NCI-H2171 treated with DMSO at 0.1 percent for 48 hours (cell line): ENCODE results near the gene ACACB.

Experiments
- DNase-seq: peaks from one replicate; lab custom pipeline; 2025; lab: John Stamatoyannopoulos, UW

ACACB gene

DNA sequence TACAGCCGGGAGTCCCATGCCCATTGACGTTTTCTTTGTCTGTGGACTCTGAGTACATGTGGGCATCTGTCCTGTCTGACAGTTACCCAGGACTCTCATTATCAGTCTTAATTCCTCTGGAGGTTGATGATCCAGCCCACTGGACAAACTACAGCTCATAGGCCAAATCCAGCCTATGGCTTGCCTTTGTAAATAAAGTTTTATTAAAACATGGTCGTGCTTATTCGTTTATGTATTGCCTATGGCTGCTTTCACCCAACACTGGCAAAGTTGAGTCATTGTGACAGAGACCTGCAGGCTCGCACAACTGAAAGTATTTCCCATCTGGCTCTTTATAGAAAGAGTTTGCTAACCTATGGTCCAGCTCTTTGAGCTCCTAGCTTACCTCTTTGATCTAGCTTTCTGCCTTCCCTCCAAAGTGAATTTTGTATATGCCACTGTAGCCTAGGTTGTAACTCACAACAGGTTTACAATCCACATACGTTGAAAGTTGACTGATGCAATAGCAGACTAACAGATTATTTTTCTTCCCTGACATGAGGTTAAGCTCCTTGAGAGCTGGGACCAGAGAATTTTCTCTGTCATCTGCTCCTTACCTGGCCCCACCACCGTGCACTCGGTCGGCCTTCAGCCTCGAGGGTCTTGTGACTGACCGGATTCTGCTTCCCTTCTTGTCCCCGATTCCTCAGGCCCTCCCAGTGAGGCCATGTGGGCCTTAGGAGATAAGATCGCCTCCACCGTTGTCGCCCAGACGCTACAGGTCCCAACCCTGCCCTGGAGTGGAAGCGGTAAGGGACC lies 57.3 kb downstream of the ACACB start:
- DNase-seq: no peak

DNA sequence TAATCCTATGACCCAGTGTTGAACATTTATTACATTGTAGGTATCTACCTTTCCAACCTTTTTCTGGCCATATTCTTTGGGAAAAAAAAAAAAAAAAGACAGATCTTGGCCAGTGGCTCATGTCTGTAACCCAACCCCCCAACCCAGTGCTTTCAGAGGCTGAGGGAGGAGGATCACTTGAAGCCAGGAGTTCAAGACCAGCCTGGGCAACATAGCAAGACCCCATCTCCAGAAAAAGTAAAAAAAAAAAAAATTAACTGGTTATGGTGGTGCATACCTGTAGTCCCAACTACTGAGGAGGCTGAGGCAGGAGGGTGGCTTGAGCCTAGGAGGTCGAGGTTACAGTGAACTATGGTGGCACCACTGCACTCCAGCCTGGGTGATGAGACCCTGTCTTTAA lies 58.1 kb downstream of the ACACB start:
- DNase-seq: no peak

DNA sequence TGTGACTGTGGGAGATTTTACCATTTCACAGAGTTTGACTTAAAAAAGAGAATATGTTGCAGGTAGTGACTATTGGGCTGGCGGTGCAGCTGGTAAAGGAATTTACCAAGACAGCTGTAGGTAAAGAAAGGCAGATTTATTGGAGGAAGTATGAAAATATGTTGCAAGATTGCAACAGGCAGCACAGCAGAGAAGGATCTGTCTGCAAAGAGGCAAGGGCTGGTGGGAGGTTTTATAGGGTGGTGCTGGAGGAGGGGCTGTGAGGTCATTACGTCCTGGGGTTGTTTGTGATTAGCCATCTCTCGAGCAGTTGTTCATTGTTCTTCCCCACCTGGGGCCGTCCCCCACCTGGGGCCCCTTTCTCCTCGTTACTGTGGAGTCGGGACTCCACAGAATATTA lies 62.1 kb downstream of the ACACB start:
- DNase-seq: no peak

DNA sequence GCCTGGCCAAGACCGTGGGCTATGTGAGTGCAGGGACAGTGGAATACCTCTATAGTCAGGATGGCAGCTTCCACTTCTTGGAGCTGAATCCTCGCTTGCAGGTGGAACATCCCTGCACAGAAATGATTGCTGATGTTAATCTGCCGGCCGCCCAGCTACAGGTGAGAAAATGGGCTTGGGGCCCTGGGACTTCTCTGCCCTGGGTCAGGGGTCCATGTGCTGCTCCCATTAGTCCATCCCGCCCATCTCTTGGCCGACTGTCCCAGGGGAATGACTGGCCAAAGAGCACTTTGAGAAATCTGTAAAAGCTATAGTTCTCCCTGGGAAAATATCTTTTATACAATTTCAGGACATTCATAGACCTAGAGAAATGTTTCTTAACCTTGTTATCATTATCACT lies 63.5 kb downstream of the ACACB start:
- no peak for DNase-seq

DNA sequence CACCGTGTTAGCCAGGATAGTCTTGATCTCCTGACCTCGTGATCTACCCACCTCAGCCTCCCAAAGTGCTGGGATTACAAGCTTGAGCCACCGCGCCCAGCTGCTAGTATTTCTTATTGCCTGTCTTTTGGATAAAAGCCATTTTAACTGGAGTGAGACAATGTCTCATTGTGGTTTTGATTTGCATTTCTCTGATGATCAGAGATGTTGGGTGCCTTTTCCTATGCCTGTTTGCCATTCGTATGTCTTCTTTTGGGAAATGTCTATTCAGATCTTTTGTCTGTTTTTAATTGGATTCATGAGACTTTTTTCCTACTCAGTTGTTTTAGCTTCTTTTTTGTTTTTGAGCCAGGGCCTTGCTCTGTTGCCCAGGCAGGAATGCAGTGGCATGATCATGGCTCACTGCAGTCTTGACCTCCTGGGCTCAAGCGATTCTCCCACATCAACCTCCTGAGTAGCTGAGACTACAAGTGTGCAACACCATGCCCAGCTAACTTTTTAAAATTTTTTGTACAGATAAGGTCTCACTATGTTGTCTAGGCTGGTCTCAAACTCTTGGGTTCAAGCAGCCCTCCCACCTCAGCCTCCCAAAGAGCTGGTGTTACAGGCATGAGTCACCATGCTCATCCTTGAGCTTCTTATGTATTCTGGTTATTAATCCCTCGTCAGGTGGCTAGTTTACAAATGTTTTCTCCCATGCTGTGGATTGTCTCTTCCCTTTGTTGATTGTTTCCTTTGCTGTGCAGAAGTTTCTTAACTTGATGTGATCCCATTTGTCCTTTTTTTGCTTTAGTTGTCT lies 65.9 kb downstream of the ACACB start:
- DNase-seq: no peak

DNA sequence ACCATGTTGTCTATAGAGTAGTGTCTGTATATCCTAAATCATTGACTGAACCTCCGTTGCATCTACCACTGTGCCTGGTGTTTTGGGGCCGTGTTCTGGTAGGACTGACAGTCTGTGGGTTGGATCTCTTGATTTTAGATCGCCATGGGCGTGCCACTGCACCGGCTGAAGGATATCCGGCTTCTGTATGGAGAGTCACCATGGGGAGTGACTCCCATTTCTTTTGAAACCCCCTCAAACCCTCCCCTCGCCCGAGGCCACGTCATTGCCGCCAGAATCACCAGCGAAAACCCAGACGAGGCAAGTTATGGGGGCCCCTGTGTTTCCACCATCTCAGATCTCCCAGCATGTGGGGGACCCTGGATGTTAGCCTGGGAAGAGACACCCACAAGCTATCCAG lies 69.1 kb downstream of the ACACB start:
- DNase-seq: no peak

DNA sequence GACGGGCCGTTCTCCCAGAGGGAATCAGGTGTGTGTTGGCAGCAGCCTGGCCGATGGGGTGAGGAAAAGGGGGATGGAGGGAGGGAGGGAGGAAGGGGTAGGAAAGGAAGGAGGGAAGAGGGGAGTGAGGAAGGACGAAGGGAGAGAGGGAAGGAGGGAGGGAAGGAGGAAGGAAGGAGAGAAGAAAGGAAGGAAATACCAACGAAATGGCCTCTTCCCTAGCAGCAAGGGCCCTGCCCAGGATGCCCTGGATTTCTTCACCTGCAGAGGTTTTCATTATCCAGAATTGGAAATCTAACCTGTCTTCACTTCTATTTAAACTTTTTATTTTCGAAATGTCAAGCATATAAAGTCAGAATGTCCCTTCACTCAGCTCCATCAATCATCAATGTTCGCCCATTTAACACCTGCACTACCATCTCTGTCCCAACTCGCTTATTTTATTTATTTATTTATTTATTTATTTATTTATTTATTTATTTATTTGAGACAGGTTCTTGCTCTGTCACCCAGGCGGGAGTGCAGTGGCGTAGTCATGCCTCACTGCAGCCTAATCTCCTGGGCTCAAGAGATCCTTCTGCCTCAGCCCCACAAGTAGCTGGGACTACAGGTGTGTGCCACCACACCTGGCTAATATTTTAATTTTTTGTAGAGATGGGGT lies 70.7 kb downstream of the ACACB start:
- DNase-seq: no peak

DNA sequence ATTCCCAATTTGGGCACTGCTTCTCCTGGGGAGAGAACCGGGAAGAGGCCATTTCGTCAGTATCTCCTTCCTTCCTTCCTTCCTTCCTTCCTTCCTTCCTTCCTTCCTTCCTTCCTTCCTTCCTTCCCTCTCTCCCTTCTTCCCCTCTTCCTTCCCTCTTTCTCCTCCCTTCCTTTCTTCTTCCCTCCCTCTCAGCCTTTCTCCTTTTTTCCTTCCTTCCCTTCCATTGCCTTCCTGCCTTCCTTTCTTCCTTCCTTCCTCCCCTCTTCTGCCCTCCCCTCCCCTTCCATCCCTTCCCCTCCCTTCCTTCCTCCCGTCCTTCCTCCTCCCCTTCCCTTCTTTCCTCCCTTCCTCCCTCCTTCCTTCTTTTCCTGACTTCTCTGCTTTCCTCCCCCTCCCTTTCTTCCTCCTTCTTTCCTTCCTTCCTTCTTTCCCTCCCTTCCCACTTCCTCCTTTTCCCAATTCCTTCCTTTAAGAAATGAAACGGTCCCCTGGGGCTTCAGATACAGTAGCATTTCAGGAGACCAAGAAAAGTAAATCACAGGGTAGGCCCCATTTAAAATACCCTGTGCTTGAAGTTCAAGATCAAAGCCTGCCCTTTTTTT lies 71.8 kb downstream of the ACACB start:
- no peak for DNase-seq

DNA sequence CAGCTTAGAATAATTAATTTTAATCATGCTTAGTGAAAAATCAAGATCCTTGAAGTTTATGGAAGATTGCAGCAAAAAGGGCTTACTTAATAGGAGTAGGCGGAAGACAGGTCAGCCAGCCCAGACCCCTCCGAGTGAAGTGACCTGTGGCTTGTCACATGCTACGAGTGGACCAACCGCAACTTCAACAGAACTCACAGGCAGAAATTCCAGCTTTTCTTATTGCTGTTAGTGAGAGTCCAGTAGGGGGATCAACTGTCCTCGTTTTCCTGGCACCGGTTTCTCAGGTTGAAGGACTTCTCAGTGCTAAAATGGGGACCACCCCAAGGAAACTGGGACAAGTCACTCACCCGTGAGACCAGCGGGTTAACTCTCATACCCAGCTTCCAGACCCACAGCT lies 72.9 kb downstream of the ACACB start:
- DNase-seq: no peak

DNA sequence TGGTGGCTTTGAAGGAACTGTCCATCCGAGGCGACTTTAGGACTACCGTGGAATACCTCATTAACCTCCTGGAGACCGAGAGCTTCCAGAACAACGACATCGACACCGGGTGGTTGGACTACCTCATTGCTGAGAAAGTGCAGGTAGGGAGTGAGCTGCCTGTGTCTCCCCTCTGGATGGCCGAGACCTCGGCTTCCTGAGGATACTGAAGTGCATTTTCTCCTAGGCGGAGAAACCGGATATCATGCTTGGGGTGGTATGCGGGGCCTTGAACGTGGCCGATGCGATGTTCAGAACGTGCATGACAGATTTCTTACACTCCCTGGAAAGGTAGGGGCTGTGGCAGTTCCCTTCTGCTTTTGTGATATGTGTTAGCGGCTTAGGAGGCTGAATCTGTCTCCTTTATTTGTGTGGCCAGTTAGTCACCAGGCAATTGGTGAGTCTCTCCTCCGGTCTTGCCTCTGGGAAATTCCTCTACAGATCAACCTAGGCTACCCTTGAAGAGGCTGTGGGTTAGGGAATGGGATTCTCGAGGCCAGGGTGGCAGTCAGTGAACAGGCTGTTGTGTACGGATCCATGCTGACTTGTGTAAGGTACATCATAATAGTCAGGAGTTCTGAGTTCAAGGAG lies 75.3 kb downstream of the ACACB start:
- DNase-seq: no peak

DNA sequence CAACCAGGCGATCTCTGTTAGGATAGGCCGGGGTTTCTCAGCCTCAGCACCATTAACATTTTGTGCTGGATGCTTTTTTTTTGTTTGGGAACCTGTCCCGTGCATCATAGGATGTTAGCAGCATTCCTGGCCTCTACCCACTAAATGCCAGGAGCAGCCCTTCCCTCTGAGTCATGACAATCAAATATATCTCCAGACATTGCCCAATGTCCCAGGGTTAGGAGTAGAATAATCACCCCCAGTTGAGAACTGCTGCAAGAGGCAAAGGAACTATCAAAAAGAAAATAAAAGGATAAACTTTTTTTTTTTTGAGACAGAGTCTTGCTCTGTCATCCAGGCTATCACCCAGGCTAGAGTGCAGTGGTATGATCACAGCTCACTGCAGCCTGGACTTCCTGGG lies 76.0 kb downstream of the ACACB start:
- no peak for DNase-seq

DNA sequence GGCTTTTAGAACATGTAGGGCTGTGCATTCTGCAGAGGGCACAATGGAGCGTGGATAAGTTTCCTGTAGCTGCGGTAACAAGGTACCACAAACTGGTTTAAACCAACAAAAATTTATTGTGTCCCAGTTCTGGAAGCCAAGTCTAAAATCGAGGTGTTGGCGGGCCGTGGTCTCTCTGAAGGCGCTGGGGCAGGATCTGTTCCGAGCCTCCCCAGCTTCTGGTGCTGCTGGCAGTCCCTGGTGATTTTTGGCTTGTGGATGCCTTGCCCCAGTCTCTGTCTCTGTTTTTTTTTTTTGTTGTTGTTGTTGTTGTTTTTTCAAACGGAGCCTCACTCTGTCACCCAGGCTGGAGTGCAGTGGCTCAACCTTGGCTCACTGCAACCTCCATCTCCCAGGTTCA lies 77.5 kb downstream of the ACACB start:
- DNase-seq: no peak

DNA sequence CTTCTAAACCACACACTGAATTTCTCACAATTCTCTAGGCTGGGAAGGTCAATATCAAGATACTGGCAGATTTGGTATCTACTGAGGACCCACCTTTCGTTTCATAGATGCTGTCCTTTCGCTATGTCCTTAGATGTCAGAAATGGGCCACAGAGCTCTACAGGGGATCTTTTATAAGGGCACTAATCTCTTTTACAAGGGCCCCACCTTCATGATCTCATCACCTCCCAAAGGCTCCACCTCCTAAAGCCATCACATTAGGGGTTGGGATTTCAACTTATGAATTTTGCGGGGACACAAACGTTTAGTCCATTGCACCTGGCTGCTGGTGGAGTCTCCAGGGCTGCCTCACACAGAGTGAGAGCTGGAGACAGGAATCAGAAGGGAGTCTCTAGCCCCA lies 79.9 kb downstream of the ACACB start:
- DNase-seq: no peak

DNA sequence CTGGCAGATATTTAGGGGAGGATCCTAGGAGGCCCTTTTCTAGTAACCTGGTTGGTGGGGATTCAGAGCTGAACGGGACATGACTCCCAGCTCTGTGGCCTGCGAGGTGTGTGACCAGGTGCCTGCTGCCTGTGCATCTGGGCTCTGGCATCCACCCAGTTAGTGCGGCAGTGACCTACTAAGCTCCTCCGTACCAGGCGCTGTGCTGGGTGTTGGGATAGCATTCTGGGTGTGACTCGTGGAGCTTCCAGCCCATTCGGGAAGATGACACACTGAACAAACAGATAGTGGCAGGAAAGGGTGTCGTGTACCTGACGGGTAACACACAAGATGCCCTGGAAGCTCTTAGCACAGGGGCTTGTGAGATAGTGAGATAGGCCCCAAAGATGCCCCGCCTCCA lies 80.9 kb downstream of the ACACB start:
- DNase-seq: no peak

DNA sequence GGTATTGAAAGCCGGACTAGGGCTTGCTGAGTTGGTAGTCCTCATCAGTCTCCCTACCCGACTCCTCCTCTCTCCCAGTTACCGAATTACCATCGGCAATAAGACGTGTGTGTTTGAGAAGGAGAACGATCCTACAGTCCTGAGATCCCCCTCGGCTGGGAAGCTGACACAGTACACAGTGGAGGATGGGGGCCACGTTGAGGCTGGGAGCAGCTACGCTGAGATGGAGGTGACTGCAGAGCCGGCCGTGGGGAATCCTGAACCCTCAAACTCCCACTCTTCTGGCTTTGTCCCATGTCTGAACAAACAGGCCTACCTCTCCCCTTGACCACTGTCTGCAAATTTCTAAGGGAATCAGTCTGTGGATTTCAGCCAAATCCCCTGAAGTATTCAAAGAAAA lies 82.9 kb downstream of the ACACB start:
- no peak for DNase-seq

DNA sequence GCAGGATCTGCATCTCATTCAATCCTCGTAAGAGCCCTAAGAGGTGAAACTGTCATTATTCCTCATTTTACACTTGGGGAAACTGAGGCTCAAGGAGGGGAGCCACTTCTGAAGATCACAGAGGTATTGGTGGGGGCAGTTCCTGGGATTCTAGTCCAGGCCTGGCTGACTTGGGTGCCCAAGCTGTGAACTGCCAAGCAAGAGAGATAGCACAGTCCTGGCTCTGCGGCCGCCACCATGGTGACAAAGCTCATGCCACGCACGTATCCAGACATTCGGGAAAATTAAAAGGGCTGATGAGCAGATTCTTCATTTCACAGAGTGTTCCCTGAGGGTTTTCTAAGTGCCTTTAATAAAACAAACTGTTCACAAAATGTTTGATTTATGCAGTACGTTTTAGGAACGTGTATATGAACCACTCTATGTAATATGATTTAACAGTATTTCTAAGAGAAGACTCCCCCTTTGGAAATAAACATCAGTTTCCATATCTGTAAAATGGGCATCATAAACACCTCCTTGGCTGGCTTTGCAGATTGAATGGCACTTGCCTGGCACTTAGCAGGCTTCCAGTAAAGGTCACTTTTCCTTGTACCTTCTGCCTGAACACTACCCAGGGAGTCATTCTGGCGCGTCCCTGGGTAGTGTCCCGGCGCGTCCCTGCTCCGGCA lies 84.6 kb downstream of the ACACB start:
- DNase-seq: no peak

DNA sequence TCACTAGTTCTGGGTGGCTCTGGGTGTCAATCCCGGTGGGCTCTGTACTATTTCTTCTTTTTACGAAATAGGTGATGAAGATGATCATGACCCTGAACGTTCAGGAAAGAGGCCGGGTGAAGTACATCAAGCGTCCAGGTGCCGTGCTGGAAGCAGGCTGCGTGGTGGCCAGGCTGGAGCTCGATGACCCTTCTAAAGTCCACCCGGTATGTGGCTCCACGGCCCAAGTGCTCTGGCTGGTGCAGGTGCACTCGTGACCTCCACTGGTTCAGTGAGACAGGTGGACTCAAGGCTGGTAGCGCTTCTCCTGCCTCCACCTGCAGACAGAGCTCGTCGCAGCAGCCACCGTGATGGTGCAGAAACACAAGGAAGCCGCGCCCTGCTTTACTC lies 85.1 kb downstream of the ACACB start:
- no peak for DNase-seq

DNA sequence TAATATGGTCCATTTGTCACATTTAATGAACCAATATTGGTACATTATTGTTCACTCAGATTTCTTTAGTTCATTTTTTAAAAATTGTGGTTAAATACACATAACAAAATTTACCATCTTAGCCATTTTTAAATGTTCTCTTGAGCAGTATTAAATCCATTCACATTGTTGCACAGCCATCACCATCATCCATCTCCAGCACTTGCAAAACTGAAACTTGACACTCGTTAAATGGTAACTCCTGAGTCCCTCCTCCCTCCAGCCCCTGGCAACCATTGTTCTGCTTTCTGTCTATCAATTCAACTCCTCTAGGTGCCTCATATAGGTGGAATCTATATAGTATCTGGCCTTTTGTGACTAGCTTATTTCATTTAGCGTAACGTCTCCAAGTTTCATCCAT lies 86.4 kb downstream of the ACACB start:
- DNase-seq: peak; percentile 38

DNA sequence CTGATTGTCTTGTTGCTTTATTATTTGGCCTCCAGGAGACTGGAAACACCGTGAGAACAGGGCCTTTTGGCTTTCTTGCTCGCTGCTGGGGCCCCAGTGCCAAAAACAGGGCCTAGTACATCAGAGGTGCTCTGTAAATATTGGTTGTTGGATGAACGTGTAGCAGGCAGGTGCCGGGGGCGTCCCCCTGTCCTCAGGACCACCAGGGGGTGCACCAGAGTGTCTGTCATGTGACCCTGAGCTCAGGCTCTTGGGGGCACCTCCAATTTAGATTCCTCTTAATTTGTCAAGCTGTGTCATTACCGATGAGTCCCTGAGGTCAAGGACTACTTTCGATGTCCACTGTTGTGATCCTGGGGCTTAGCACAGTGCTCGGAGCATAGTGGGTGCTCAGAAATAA lies 87.1 kb downstream of the ACACB start:
- no peak for DNase-seq

DNA sequence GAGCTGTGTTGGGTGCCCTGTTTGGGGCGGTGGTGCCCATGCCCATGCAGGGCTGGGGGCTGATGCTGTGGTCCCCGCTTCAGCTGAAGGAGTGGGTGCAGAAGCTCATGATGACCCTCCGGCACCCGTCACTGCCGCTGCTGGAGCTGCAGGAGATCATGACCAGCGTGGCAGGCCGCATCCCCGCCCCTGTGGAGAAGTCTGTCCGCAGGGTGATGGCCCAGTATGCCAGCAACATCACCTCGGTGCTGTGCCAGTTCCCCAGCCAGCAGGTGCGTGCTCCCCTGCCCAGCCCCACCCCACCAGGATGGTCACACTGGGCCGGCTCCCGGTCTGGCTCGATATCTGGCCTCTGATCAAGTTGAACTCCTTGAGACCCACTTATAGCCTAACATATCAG lies 92.7 kb downstream of the ACACB start:
- DNase-seq: no peak

DNA sequence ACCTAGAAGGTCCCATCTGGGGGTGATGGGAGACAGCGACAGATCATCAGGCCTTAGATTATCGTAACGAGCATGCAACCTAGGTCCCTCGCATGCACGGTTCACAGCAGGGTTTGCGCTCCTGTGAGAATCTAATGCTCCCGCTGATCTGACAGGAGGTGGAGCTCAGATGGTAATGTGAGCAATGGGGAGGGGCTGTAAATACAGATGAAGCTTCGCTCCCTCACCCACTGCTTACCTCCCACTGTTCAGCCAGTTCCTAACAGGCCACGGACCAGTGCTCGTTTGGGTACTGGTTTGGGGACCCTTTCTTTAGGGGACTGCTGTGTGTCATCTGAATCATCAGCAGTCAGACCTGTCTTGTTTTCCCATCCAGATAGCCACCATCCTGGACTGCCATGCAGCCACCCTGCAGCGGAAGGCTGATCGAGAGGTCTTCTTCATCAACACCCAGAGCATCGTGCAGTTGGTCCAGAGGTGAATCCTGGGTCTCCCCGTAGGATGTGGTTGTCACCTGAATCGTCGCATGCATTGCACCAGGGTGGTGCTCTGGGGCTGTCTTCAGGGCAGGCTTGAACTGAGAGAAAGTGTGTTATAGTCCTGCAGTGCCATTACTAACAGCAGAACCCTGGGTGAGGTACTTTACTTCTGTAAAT lies 96.2 kb downstream of the ACACB start:
- DNase-seq: no peak
